Lower leg skin (tissue), 4 donors: Measurements from ENCODE around the gene ZNF625. TPM values are rescaled to one million over a fixed set of nuclear protein-coding genes. Genes with fewer than 3 reads are reported as not detected.

ENCODE experiments used
- DNase-seq, 2 donors: peaks; one replicate each; pipeline ENCODE4 v3.0.0-alpha.2; 2019; ENCODE audit warnings: low spot score in 2 of 2
- H3K4me3 ChIP-seq: fragments of 200-600 bp; sonication (generic); 2 replicates; pipeline ENCODE4 v1.5.1; 2017; ENCODE audit warnings: mild to moderate bottlenecking, low read depth; ENCODE audit not compliant: poor library complexity, severe bottlenecking
- CTCF ChIP-seq, 3 donors: fragments of 450-650 bp; IDR thresholded peaks; one replicate each; pipeline ENCODE4 v1.5.1; 2016; ENCODE audit warnings: antibody characterized with exemption in 3 of 3, mild to moderate bottlenecking in 3 of 3, moderate library complexity in 2 of 3
- POLR2A ChIP-seq, 2 donors: fragments of 450-650 bp; IDR thresholded peaks; one replicate each; pipeline ENCODE4 v1.6.1; 2016 to 2017; ENCODE audit warnings: antibody characterized with exemption in 2 of 2, mild to moderate bottlenecking in 1 of 2, moderate library complexity in 1 of 2
- WGBS, 2 donors: methylation state at CpG; one replicate each; pipeline ENCODE4 v1.1.5; 2018; 5-methylcytosine and 5-hydroxymethylcytosine counted together
- intact Hi-C: fragments of 100-400 bp; cut with DNase I; formaldehyde crosslinking; loops from one replicate; pipeline ENCODE4 v1.15.0; 2023; ENCODE audit warnings: low total_unique reads
- total RNA-seq, 4 donors: library from RNA; depleted of rRNA; stranded (reverse); fragments of >200 nt; gene quantifications; one replicate each; pipeline ENCODE4 v1.1.0, GENCODE V29; 2016

ZNF625 gene
- total RNA-seq, 4 donors from 2014 or later, result 1.6 to 9.2 (median 4.0) TPM

GRCh38 chr19:12194827-12195731, 38.5 kb upstream of the ZNF625 start:
- H3K4me3 ChIP-seq, result peak overlapping the region; percentile 29
- WGBS, 2 donors, result 1 to 2% methylated on average over 36 to 39 of the region's 62 CpGs
- intact Hi-C loops, result no loop called here
- TF ChIP-seq CTCF (IDR thresholded peaks at IDR 0.05) (no peak), POLR2A (IDR thresholded peaks at IDR 0.05) (no peak)
- DNase-seq, result peak; percentile 79 to 93

- 97% methylated on average over 6 of the region's 6 CpGs for WGBS, 2 donors
- TF ChIP-seq POLR2A (IDR thresholded peaks at IDR 0.05) (no peak), CTCF (IDR thresholded peaks at IDR 0.05) (no peak)
- intact Hi-C loops, result no loop called here
- no peak overlapping the region for H3K4me3 ChIP-seq
- no peak for DNase-seq
These were observed 31.1 kb upstream of the ZNF625 start for GRCh38 chr19:12187625-12188024.

- TF ChIP-seq CTCF (IDR thresholded peaks at IDR 0.05) (no peak), POLR2A (IDR thresholded peaks at IDR 0.05) (no peak)
- H3K4me3 ChIP-seq, result no peak overlapping the region
- intact Hi-C loops, result no loop called here
- DNase-seq, result no peak
- 95 to 98% methylated on average over 3 of the region's 3 CpGs for WGBS, 2 donors
These were observed 23.8 kb upstream of the ZNF625 start for GRCh38 chr19:12180377-12180776.

GRCh38 chr19:12166626-12167025, 10.1 kb upstream of the ZNF625 start:
- H3K4me3 ChIP-seq, result no peak overlapping the region
- TF ChIP-seq POLR2A (IDR thresholded peaks at IDR 0.05) (no peak), CTCF (IDR thresholded peaks at IDR 0.05) (no peak)
- no peak for DNase-seq
- WGBS, 2 donors, result 88 to 90% methylated on average over 1 of the region's 1 CpG
- intact Hi-C loops, result no loop called here

- H3K4me3 ChIP-seq, result peak overlapping the region; percentile 92
- WGBS, 2 donors, result 15% methylated on average over 2 of the region's 2 CpGs
These were observed 7.3 kb upstream of the ZNF625 start for GRCh38 chr19:12163826-12164225.

More at GRCh38 chr19:12163826-12164225, 7.3 kb upstream of the ZNF625 start:
- intact Hi-C loops, result no loop called here
- TF ChIP-seq CTCF (IDR thresholded peaks at IDR 0.05), result no peak
- no peak for DNase-seq
